Glutamatergic neuron (in vitro differentiated cells): ENCODE results near the gene ANO4. TPM values are rescaled to one million over a fixed set of nuclear protein-coding genes. Genes with fewer than 3 reads are reported as not detected.

Source experiments
- DNase-seq: peaks from one replicate; pipeline ENCODE4 v3.0.0; 2022
- H3K27ac Mint-ChIP-seq: one replicate; pipeline ENCODE4 v1.8.0; 2020; ENCODE audit warnings: mild to moderate bottlenecking, mixed read lengths, inconsistent platforms; ENCODE audit not compliant: unreplicated experiment
- H3K27me3 Mint-ChIP-seq: one replicate; pipeline ENCODE4 v1.8.0; 2020; ENCODE audit warnings: mild to moderate bottlenecking, moderate library complexity, mixed read lengths, inconsistent platforms; ENCODE audit not compliant: unreplicated experiment
- H3K36me3 Mint-ChIP-seq: one replicate; pipeline ENCODE4 v1.8.0; 2020; ENCODE audit warnings: mild to moderate bottlenecking, mixed read lengths, inconsistent platforms; ENCODE audit not compliant: unreplicated experiment
- H3K4me1 Mint-ChIP-seq: one replicate; pipeline ENCODE4 v1.8.0; 2020; ENCODE audit warnings: mild to moderate bottlenecking, low read depth, mixed read lengths, inconsistent platforms; ENCODE audit not compliant: unreplicated experiment
- H3K4me3 Mint-ChIP-seq: one replicate; pipeline ENCODE4 v1.8.0; 2020; ENCODE audit warnings: mild to moderate bottlenecking, mixed read lengths, inconsistent platforms; ENCODE audit not compliant: unreplicated experiment
- H3K9me3 Mint-ChIP-seq: one replicate; pipeline ENCODE4 v1.8.0; 2020; ENCODE audit warnings: mild to moderate bottlenecking, moderate library complexity, mixed read lengths, inconsistent platforms; ENCODE audit not compliant: unreplicated experiment
- total RNA-seq: library from RNA; stranded (reverse); fragmentation: NEBNext Ultra II Directional; extraction: Animal tissue kit (Norgen Biotek cat#: 25700); gene quantifications from one replicate; pipeline ENCODE4 v1.2.1, GENCODE V29; 2021; ENCODE audit not compliant: unreplicated experiment
- TF ChIP-seq, protein P1 (sequence below): fragments of 200-600 bp; sonication (generic); IDR thresholded peaks from one replicate; pipeline ENCODE4 v1.5.0; 2021; ENCODE audit not compliant: partially characterized antibody, unreplicated experiment

ANO4 gene
- total RNA-seq, 1 donor from 2014 or later = 38.0 TPM

DNA sequence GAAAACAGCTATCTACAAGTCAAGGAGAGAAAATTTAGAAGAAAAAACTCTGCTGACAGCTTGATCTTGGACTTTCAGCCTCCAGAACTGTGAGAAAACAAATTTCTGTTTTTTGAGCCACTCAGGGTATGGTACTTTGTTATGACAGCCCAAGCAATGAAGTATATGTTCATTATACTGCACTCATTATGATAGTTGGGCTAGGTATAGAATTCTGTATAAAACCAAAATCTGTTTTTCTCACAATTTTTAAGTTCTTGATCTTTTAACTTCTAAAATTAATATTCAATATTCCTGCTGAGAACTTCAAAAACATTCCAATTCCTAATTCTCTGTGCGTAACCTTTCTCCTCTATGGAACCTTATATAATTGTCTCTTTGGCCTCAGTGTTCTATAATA lies 214.7 kb downstream of the ANO4 start:
- Mint-ChIP-seq H3K9me3 (no peaks in the 10 kb centered on the region), H3K4me3 (no peak overlapping the region), H3K27ac (no peak overlapping the region), H3K36me3 (peaks cover 13% of the 10 kb centered on the region), H3K27me3 (no peaks in the 10 kb centered on the region), H3K4me1 (no peaks in the 10 kb centered on the region)
- no peak for DNase-seq
- TF ChIP-seq, protein P1, sequence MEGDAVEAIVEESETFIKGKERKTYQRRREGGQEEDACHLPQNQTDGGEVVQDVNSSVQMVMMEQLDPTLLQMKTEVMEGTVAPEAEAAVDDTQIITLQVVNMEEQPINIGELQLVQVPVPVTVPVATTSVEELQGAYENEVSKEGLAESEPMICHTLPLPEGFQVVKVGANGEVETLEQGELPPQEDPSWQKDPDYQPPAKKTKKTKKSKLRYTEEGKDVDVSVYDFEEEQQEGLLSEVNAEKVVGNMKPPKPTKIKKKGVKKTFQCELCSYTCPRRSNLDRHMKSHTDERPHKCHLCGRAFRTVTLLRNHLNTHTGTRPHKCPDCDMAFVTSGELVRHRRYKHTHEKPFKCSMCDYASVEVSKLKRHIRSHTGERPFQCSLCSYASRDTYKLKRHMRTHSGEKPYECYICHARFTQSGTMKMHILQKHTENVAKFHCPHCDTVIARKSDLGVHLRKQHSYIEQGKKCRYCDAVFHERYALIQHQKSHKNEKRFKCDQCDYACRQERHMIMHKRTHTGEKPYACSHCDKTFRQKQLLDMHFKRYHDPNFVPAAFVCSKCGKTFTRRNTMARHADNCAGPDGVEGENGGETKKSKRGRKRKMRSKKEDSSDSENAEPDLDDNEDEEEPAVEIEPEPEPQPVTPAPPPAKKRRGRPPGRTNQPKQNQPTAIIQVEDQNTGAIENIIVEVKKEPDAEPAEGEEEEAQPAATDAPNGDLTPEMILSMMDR = no peak

DNA sequence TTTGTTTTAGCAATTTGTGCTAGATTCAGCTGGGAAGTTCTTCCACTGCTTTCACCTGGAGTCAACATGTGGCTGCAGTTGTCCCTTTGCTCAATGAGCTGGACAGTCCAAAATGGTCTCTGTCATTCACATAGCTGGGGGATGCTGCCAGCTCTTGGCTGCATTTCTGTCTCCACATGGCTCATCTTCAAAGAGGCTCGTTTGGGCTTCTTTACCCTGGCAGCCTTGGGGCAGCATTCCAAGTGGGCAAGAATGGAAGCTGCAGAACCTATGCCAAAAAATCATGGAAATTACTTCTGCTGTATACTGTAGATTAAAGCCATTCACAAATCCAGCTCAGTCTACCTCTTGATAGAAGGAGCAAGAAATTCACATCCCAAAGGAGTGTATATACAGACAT lies 216.3 kb downstream of the ANO4 start:
- Mint-ChIP-seq H3K36me3 (peaks cover 16% of the 10 kb centered on the region), H3K4me1 (no peaks in the 10 kb centered on the region), H3K9me3 (peaks cover 1% of the 10 kb centered on the region), H3K27me3 (no peaks in the 10 kb centered on the region), H3K4me3 (no peak overlapping the region), H3K27ac (no peak overlapping the region)
- DNase-seq = no peak
- TF ChIP-seq, protein P1 = no peak

DNA sequence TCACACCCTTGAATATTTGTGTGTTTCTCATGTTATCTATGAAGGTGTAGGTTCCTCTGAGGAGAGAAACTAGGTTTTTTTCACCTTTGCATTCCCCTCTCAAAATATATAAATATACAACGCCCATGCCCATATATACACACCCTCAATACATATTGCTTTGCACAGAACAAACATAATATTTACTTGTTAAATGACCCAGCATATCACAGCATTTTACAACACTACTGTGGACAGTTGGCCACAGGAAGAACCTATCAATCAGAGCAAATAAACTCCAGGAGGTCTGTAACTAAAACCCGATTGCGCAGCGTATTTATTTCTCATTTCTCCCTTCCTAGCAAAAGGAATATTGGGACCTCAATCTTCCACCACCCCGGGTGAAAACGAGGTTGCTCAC lies 219.4 kb downstream of the ANO4 start:
- Mint-ChIP-seq H3K36me3 (peaks cover 20% of the 10 kb centered on the region), H3K27me3 (no peaks in the 10 kb centered on the region), H3K9me3 (peaks cover 1% of the 10 kb centered on the region), H3K4me3 (no peak overlapping the region), H3K27ac (no peak overlapping the region), H3K4me1 (no peaks in the 10 kb centered on the region)
- no peak for DNase-seq
- TF ChIP-seq, protein P1 = no peak

DNA sequence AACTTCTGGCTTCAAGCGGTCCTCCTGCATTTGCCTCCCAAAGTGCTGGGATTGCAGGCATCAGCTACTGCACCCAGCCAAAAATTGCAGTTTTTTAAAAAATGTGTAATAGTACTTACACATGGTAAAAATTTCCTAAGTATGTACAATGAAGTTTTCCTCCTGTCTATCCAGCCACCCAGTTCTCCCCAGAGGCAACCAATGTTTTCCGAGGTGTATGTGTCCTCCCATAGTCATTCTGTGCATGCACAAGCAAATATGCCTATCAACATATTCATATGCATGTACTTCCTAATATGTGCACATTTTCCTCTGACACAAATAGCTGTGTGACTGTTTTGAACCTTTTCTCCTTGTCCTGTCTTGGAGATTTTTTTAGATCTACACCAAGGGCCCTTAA lies 220.5 kb downstream of the ANO4 start:
- Mint-ChIP-seq H3K27ac (no peak overlapping the region), H3K27me3 (no peaks in the 10 kb centered on the region), H3K4me3 (no peak overlapping the region), H3K4me1 (no peaks in the 10 kb centered on the region), H3K36me3 (peaks cover 10% of the 10 kb centered on the region), H3K9me3 (peaks cover 1% of the 10 kb centered on the region)
- TF ChIP-seq, protein P1 = no peak
- DNase-seq = no peak

DNA sequence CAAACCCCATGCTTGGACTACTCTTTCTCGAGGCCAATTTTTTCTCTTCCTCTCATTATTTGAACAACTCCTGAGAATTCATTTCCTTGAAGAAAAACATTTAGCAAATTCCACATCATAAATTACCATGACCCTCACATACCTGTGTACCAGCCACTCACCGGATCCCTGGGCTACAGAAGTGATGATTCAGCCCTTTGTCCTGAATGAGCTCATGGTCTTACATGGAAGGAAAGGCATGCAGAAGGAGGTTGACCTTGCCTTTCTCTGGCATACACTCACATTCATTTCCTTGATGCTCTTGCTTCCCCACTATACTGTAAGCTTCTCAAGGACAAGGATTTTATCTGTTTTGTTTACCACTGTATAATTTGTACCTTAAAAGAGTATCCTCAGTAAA lies 224.0 kb downstream of the ANO4 start:
- peaks cover 1% of the 10 kb centered on the region for H3K9me3 Mint-ChIP-seq
- TF ChIP-seq, protein P1 = no peak
- H3K36me3 Mint-ChIP-seq = peaks cover 10% of the 10 kb centered on the region
- no peak overlapping the region for H3K27ac Mint-ChIP-seq
- no peaks in the 10 kb centered on the region for H3K4me1 Mint-ChIP-seq
- DNase-seq = no peak
- H3K27me3 Mint-ChIP-seq = no peaks in the 10 kb centered on the region
- H3K4me3 Mint-ChIP-seq = no peak overlapping the region
